Measurements from ENCODE around the gene ETV5.

DNA sequence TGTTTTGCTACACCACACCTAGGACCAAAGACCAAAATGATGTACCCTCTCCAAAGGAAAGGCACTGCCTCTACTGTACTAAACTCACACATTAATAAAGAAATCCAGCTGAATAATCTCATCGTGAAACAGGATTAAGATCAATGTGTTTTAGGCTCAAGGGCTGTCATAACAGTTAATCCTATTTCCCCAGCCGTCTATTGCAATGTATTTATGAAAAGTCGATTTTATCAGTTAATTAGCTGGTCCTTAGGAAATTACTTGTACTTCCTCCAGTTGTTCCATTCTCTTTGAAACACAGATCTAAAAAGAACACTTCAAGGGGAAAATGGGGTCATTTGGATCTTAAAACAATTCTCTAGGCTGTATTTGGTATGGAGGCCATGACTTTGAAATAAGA, 8.5 kb downstream of the ETV5 start:
- TF ChIP-seq, protein P1, sequence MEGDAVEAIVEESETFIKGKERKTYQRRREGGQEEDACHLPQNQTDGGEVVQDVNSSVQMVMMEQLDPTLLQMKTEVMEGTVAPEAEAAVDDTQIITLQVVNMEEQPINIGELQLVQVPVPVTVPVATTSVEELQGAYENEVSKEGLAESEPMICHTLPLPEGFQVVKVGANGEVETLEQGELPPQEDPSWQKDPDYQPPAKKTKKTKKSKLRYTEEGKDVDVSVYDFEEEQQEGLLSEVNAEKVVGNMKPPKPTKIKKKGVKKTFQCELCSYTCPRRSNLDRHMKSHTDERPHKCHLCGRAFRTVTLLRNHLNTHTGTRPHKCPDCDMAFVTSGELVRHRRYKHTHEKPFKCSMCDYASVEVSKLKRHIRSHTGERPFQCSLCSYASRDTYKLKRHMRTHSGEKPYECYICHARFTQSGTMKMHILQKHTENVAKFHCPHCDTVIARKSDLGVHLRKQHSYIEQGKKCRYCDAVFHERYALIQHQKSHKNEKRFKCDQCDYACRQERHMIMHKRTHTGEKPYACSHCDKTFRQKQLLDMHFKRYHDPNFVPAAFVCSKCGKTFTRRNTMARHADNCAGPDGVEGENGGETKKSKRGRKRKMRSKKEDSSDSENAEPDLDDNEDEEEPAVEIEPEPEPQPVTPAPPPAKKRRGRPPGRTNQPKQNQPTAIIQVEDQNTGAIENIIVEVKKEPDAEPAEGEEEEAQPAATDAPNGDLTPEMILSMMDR (IDR thresholded peaks at IDR 0.05): no peak
- TF ChIP-seq EZH2phosphoT487 (IDR thresholded peaks at IDR 0.05) (no peak), EZH2 (IDR thresholded peaks at IDR 0.05) (no peak)

All from neural progenitor cell (in vitro differentiated cells).